Measurements from ENCODE around the gene NRG3. TPM values are rescaled to one million over a fixed set of nuclear protein-coding genes. Genes with fewer than 3 reads are reported as not detected.

NRG3 gene
- polyA plus RNA-seq, 5 donors = 0.91 to 1.5 (median 1.2) TPM

DNA sequence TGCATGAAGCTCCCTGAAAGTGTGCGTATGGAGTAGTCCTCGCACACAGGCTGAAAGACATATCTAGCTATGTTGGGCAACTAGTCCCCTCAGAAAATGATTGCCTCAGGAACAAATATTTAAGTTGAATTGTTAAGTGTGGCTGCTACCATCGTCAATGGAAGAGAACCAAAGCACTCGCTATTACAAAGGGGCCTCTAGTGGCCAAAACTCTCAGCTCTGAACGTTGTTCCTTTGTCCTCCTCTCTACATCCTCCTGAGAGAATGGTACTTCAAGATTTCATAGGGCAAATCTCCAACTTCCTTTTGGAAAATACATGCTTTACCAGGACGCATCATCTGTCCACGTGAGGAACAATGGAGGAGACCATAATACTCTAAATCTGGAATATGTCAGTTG lies 209.9 kb downstream of the NRG3 start:
- DNase-seq = no peak

DNA sequence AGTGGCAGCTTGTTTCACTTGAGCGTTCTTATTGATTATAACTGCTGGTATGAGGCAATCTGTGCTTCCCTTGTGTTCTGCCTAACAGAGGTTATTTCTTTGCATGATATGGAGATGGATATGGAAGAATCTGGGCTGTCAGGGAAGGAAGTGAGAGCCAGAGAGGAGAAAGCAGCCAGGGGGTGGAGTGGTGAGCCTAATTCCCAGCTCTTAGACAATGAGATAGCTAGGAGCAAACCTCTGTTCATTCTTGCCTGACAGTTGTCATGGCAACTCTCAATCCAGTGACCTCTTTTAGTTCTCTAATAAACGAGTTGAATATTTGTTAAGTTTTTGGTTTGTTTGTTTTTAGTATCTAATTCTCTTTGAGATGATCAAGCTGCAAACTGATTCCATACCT lies 214.3 kb downstream of the NRG3 start:
- DNase-seq = no peak

- no peak for DNase-seq
Observed at GRCh38 chr10:82091413-82091812, 216.4 kb downstream of the NRG3 start.

- no peak for DNase-seq
Observed at GRCh38 chr10:82092111-82092510, 217.1 kb downstream of the NRG3 start.

DNA sequence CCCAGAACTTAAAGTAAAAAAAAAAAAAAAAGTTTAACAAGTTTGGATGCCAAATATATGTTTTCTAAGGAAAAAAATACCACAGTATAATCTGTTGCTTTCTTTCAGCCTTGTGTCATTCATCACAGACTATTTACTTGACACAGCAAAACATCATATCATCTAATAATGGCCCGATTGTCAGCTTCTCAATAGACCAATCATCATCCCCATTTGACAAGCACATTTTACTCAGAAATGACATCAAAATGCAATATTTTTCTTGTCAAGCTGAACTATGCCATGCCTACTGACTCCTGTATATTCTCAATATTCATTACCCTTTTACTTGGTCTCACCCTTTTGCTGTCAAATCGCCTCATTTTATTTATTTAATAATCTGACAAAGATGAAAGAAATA lies 249.7 kb downstream of the NRG3 start:
- no peak for DNase-seq

GRCh38 chr10:82128527-82128926 lies 253.5 kb downstream of the NRG3 start:
- no peak for DNase-seq

DNA sequence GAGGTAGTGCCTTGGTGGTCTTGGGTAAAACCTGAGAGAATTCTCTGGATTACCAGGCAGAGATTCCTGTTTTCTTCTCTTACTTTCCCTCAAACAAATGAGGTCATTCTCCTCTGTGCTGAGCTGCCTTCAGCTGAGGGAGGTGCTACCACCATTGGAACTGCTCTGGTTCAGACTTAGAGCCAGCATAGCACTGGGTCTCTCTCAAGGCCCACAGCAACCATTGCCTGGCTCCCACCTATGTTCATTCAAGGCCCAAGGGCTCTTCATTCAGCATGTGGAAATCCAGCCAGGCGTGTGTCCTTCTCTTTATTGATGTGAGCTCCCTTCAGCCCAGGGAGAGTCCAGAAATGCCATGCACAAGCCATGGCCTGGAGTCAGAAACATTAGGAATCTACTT lies 261.1 kb downstream of the NRG3 start:
- no peak for DNase-seq

- DNase-seq = no peak
Observed at GRCh38 chr10:82144153-82144552, 269.2 kb downstream of the NRG3 start.

GRCh38 chr10:82148764-82149163 lies 273.8 kb downstream of the NRG3 start:
- no peak for DNase-seq

DNA sequence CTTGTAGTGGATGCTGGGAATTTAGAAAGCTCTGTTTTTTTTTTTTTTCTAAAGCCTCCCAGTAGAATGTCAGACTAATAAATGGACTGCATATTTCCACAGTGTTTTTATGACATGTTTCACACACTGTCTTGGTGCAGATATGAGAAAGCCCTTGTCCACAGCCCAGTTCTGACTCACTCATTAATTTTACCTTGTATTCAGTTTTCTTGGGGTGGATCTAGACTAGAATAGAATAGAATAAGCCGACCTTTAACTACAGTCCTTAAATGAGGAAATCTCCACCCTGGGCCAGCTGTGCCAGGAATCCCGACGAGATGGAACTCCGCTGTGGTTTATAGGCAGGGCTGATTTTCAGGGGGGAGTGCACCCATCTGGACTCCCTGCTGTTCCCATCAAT lies 274.7 kb downstream of the NRG3 start:
- DNase-seq = no peak

GRCh38 chr10:82150123-82150900 lies 275.3 kb downstream of the NRG3 start:
- peak in 1 of 2 donors; percentile 1 for DNase-seq

GRCh38 chr10:82160307-82160706 lies 285.3 kb downstream of the NRG3 start:
- DNase-seq = no peak

- DNase-seq = no peak
Observed at GRCh38 chr10:82161264-82161663, 286.3 kb downstream of the NRG3 start.

- no peak for DNase-seq
Observed at GRCh38 chr10:82162549-82163195, 287.7 kb downstream of the NRG3 start.

DNA sequence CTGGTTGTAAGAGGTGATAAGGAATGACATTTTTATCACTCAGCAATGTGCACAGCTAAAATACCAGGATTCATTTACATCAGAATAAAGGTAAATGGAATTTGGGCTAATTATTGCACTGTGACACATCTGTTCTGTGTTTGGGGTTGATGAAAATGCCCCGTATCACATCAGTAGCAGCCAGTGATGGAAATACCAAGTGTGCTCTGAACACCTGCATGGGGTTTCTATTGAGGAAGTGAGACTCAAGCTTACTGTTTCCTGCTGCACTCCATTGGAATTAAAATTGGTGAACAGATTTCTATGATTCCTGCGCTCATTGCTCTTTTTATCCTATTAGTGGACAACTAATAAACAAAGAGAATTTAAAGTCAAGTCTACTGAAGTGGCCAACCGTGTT lies 296.9 kb downstream of the NRG3 start:
- no peak for DNase-seq

DNA sequence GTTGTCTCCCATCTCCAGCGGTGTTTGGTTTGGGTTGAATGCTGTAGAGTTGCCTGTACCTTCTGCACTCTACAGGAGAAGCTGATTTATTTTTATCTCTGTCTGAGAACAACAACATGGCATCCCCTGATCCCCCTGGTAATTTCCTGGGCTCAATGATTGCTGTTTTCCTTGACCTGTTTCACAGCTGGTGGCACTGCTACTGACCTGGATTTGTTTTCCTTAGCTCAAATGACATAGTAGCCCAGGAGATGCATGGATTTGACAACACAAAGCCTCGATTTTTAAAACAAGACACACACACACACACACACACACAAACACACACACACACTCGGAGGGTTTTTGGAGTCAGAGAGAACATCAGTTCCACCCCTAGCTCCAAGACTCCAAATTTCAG lies 301.6 kb downstream of the NRG3 start:
- DNase-seq = no peak

DNA sequence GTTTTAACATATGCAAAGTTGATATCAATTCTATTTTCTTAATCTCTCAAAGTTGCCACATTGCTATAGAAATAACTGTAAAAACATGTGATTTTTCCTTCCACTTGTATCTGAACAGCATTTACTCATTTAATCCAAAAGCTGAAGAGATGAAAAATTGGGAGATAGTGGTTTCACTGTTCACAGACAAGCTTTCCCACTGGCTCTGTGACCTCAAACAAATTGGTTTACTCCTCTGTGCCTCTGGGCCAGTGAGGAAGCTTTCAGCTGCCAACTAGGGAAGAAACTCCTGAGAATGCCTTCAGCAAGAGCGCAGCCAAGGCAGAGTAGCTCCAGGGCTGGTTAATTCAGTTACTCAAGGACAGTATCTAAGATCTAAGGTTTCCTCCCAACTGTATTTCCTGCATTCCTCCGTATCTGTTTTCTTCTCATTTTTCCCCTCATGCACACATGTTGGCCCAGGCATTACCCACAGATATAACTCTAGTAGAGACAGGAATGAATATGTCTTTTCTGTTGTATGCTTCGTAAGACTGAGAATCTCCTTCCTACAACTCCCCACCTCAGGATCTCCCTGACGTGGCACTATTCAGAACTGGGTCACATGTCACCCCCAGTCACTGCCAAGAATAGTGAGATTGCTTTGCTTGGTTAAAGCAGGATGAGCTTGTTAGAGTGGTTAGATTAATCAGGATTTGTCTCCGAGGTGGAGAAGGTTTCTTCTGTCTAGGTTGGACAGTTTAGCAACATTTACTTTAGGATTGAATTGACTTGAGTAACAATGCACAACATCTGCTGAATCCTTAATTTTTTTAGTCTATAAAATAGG lies 315.7 kb downstream of the NRG3 start:
- DNase-seq = no peak

GRCh38 chr10:82191653-82192052 lies 316.7 kb downstream of the NRG3 start:
- DNase-seq = no peak

- DNase-seq = no peak
Observed at GRCh38 chr10:82192665-82193064, 317.7 kb downstream of the NRG3 start.

GRCh38 chr10:82194419-82194818 lies 319.4 kb downstream of the NRG3 start:
- DNase-seq = no peak

DNA sequence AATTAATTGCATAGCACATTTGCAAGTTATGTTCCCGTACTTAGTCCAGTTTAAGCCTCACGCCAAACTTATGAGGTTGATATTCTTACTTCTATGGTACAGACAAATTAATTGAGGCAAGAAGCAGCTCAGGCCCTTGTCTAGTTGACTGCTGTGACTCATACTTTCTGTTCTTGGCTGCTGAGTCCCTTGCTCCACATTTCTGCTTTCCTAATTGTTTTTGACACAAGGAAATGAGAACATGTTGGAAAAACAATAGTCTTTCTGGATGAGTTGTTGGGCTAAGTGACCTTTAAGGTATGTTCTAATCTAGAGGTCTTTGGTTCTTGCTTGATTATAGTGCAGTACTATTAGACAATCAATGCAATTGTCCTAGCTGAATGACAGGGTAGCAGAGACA lies 331.8 kb downstream of the NRG3 start:
- DNase-seq = no peak

GRCh38 chr10:82208726-82209125 lies 333.7 kb downstream of the NRG3 start:
- DNase-seq = no peak

- no peak for DNase-seq
Observed at GRCh38 chr10:82210331-82210730, 335.3 kb downstream of the NRG3 start.

Data from right lung (tissue), 5 donors.